Measurements from ENCODE around the gene SRD5A1.

GRCh38 chr5:6708814-6709213 lies 75.6 kb downstream of the SRD5A1 start:
- no peak for TF ChIP-seq POLR2A (IDR thresholded peaks at IDR 0.05)
- TF ChIP-seq, protein P1, sequence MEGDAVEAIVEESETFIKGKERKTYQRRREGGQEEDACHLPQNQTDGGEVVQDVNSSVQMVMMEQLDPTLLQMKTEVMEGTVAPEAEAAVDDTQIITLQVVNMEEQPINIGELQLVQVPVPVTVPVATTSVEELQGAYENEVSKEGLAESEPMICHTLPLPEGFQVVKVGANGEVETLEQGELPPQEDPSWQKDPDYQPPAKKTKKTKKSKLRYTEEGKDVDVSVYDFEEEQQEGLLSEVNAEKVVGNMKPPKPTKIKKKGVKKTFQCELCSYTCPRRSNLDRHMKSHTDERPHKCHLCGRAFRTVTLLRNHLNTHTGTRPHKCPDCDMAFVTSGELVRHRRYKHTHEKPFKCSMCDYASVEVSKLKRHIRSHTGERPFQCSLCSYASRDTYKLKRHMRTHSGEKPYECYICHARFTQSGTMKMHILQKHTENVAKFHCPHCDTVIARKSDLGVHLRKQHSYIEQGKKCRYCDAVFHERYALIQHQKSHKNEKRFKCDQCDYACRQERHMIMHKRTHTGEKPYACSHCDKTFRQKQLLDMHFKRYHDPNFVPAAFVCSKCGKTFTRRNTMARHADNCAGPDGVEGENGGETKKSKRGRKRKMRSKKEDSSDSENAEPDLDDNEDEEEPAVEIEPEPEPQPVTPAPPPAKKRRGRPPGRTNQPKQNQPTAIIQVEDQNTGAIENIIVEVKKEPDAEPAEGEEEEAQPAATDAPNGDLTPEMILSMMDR (IDR thresholded peaks at IDR 0.05) = no peak
